Mesenchymal stem cell (in vitro differentiated cells and primary cell): ENCODE results near the gene ESYT2.

Experiments
- DNase-seq: peaks from one replicate; pipeline ENCODE4 v3.0.0-alpha.2; 2013
- H2AFZ ChIP-seq: one replicate; pipeline ENCODE4 v1.6.1; 2013; ENCODE audit warnings: low read depth, mild to moderate bottlenecking, control low read depth, inconsistent platforms, low read length, moderate library complexity
- H2AK5ac ChIP-seq: 2 replicates; pipeline ENCODE4 v1.6.1; 2013; ENCODE audit warnings: low read length, moderate library complexity, mild to moderate bottlenecking, inconsistent platforms; ENCODE audit not compliant: severe bottlenecking
- H2BK120ac ChIP-seq: one replicate; pipeline ENCODE4 v1.6.1; 2013; ENCODE audit warnings: low read depth, mild to moderate bottlenecking, inconsistent platforms, low read length, moderate library complexity
- H2BK12ac ChIP-seq, 2 experiments: one replicate each; pipeline ENCODE4 v1.6.1; 2013; ENCODE audit warnings: inconsistent platforms in 2 of 2, low read length in 2 of 2, mild to moderate bottlenecking in 2 of 2, moderate library complexity in 2 of 2, control low read depth in 1 of 2
- H2BK15ac ChIP-seq: one replicate; pipeline ENCODE4 v1.6.1; 2013; ENCODE audit warnings: mild to moderate bottlenecking, low read depth, inconsistent platforms; ENCODE audit not compliant: poor library complexity, severe bottlenecking
- H2BK5ac ChIP-seq: 2 replicates; pipeline ENCODE4 v1.6.1; 2013; ENCODE audit warnings: low read depth, mild to moderate bottlenecking, low read length, control low read depth, inconsistent platforms; ENCODE audit not compliant: poor library complexity, severe bottlenecking
- H3K14ac ChIP-seq, 2 experiments: one replicate each; pipeline ENCODE4 v1.6.1; 2013; ENCODE audit warnings: inconsistent platforms in 2 of 2, low read length in 2 of 2, control low read depth in 1 of 2, mild to moderate bottlenecking in 1 of 2, moderate library complexity in 1 of 2
- H3K18ac ChIP-seq, 2 experiments: one replicate each; pipeline ENCODE4 v1.6.1; 2013; ENCODE audit warnings: inconsistent platforms in 2 of 2, low read length in 2 of 2, control low read depth in 1 of 2, low read depth in 1 of 2, mild to moderate bottlenecking in 1 of 2
- H3K23ac ChIP-seq, 2 experiments: one replicate each; pipeline ENCODE4 v1.6.1; 2013; ENCODE audit warnings: inconsistent platforms in 2 of 2, low read length in 2 of 2, mild to moderate bottlenecking in 2 of 2, moderate library complexity in 2 of 2, control low read depth in 1 of 2
- H3K27ac ChIP-seq: 2 replicates; pipeline ENCODE4 v1.5.1; 2013; ENCODE audit warnings: mild to moderate bottlenecking, moderate library complexity, low read length, control low read depth, inconsistent platforms; ENCODE audit not compliant: poor library complexity, severe bottlenecking
- H3K27me3 ChIP-seq, 2 experiments: 2 replicates each; pipeline versions ENCODE4 v1.6.1 to v1.7.0; 2013; ENCODE audit warnings: low read length in 2 of 2, mild to moderate bottlenecking in 2 of 2, moderate library complexity in 2 of 2, control low read depth in 1 of 2, inconsistent platforms in 1 of 2; ENCODE audit not compliant: control insufficient read depth in 1 of 2, insufficient read depth in 1 of 2
- H3K36me3 ChIP-seq, 2 experiments: 2 replicates each; pipeline versions ENCODE4 v1.6.1 to v1.7.0; 2013; ENCODE audit warnings: low read length in 2 of 2, control low read depth in 1 of 2, inconsistent platforms in 1 of 2, low read depth in 1 of 2, mild to moderate bottlenecking in 1 of 2; ENCODE audit not compliant: insufficient read depth in 2 of 2, control insufficient read depth in 1 of 2
- H3K4ac ChIP-seq, 2 experiments: one replicate each; pipeline ENCODE4 v1.6.1; 2013; ENCODE audit warnings: inconsistent platforms in 2 of 2, low read length in 2 of 2, mild to moderate bottlenecking in 2 of 2, moderate library complexity in 2 of 2, control low read depth in 1 of 2, low read depth in 1 of 2
- H3K4me1 ChIP-seq: 2 replicates; pipeline ENCODE4 v1.6.1; 2013; ENCODE audit warnings: low read depth, low read length, control low read depth; ENCODE audit not compliant: control insufficient read depth, insufficient read depth
- H3K4me2 ChIP-seq: 2 replicates; pipeline ENCODE4 v1.6.1; 2013; ENCODE audit warnings: low read length, mild to moderate bottlenecking, inconsistent platforms; ENCODE audit not compliant: poor library complexity, severe bottlenecking
- H3K4me3 ChIP-seq, 2 experiments: 2 replicates each; pipeline versions ENCODE4 v1.5.1 to v1.7.0; 2013; ENCODE audit warnings: low read length in 2 of 2, mild to moderate bottlenecking in 2 of 2, control low read depth in 1 of 2, low read depth in 1 of 2; ENCODE audit not compliant: insufficient read depth in 1 of 2
- H3K79me1 ChIP-seq: replicated peaks from 2 replicates; pipeline ENCODE4 v1.6.1; 2013; ENCODE audit warnings: mild to moderate bottlenecking, control low read depth, low read length, inconsistent platforms; ENCODE audit not compliant: poor library complexity, severe bottlenecking
- H3K9ac ChIP-seq: 2 replicates; pipeline ENCODE4 v1.7.0; 2013; ENCODE audit warnings: mild to moderate bottlenecking, low read length, moderate library complexity
- H3K9me3 ChIP-seq: 2 replicates; pipeline ENCODE4 v1.7.0; 2013; ENCODE audit warnings: mild to moderate bottlenecking, low read length; ENCODE audit not compliant: control insufficient read depth
- H4K8ac ChIP-seq: one replicate; pipeline ENCODE4 v1.6.1; 2013; ENCODE audit warnings: inconsistent platforms, mild to moderate bottlenecking, low read length, moderate library complexity
- H4K91ac ChIP-seq: one replicate; pipeline ENCODE4 v1.6.1; 2013; ENCODE audit warnings: mild to moderate bottlenecking, low read length, inconsistent platforms
- WGBS: methylation state at CpG from one replicate; pipeline ENCODE4 v1.1.7; 2013; ENCODE audit warnings: mixed read lengths; 5-methylcytosine and 5-hydroxymethylcytosine counted together

Gene ESYT2

DNA sequence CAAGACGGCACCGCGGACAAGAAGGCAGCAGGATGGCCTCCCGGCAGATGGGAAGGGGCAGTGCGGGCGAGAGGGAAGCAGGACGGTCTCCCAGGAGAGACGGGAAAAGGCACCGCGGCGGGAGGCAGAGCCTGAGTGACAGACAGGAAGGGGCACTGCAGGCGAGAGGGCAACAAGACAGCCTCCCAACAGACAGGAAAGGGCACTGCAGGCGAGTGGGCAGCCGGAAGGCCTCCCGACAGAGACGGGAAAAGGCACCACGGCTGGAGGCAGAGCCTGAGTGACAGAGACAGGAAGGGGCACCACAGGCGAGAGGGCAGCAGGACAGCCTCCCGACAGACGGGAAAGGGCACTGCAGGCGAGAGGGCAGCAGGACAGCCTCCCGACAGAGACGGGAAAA lies 32.6 kb downstream of the ESYT2 start:
- H3K23ac ChIP-seq, result no peak overlapping the region
- H2AFZ ChIP-seq, result no peak overlapping the region
- no peaks in the 10 kb centered on the region for H3K9me3 ChIP-seq
- DNase-seq, result no peak
- H3K18ac ChIP-seq, result no peak overlapping the region
- H3K4me1 ChIP-seq, result peaks cover 12% of the 10 kb centered on the region
- no peak overlapping the region for H2BK5ac ChIP-seq
- no peak overlapping the region for H2BK15ac ChIP-seq
- H3K4ac ChIP-seq, result no peak overlapping the region
- no peak overlapping the region for H4K91ac ChIP-seq
- H3K4me2 ChIP-seq, result no peak overlapping the region
- H2BK120ac ChIP-seq, result no peak overlapping the region
- H3K14ac ChIP-seq, result no peak overlapping the region
- H3K36me3 ChIP-seq, result peaks cover 34 to 58% of the 10 kb centered on the region in 2 experiments
- H3K27me3 ChIP-seq, result no peaks in the 10 kb centered on the region
- peaks cover 22% of the 10 kb centered on the region for H3K79me1 ChIP-seq
- H2BK12ac ChIP-seq, result no peak overlapping the region
- H3K4me3 ChIP-seq, result no peak overlapping the region
- WGBS, result 89% methylated on average over 23 of the region's 23 CpGs
- no peak overlapping the region for H3K9ac ChIP-seq
- no peak overlapping the region for H4K8ac ChIP-seq
- no peak overlapping the region for H2AK5ac ChIP-seq
- peak overlapping the region; percentile 0 for H3K27ac ChIP-seq

DNA sequence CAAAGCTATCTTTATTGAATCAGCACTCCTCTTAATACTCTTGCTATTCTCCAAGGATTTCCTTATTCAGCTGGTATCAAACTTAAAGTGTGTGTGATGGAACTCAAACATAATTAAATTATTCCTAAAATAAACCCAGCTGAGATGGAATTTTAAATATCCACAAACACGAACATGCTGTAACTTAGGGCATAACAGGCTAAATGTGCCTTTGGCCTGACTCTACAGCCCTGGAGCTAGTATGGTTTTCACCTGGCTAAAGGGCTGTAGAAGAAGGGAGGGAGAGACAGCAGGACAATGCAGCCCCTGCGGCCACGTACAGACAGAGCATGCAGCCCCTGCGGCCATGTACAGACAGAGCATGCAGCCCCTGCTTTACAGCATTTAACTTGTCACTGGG lies 34.0 kb downstream of the ESYT2 start:
- H3K36me3 ChIP-seq, result peaks cover 37 to 71% of the 10 kb centered on the region in 2 experiments
- peaks cover 9% of the 10 kb centered on the region for H3K4me1 ChIP-seq
- H3K27ac ChIP-seq, result no peak overlapping the region
- H3K23ac ChIP-seq, result no peak overlapping the region
- H3K9me3 ChIP-seq, result no peaks in the 10 kb centered on the region
- no peak overlapping the region for H3K18ac ChIP-seq
- no peak overlapping the region for H2BK15ac ChIP-seq
- H4K91ac ChIP-seq, result no peak overlapping the region
- H2AFZ ChIP-seq, result no peak overlapping the region
- no peak overlapping the region for H4K8ac ChIP-seq
- no peak overlapping the region for H3K4ac ChIP-seq
- no peak overlapping the region for H3K14ac ChIP-seq
- DNase-seq, result no peak
- no peak overlapping the region for H2AK5ac ChIP-seq
- no peak overlapping the region for H3K9ac ChIP-seq
- H2BK120ac ChIP-seq, result no peak overlapping the region
- H3K79me1 ChIP-seq, result peaks cover 21% of the 10 kb centered on the region
- no peak overlapping the region for H3K4me2 ChIP-seq
- WGBS, result 89% methylated on average over 4 of the region's 4 CpGs
- no peak overlapping the region for H2BK12ac ChIP-seq
- H3K27me3 ChIP-seq, result no peaks in the 10 kb centered on the region
- H3K4me3 ChIP-seq, result no peak overlapping the region
- no peak overlapping the region for H2BK5ac ChIP-seq

DNA sequence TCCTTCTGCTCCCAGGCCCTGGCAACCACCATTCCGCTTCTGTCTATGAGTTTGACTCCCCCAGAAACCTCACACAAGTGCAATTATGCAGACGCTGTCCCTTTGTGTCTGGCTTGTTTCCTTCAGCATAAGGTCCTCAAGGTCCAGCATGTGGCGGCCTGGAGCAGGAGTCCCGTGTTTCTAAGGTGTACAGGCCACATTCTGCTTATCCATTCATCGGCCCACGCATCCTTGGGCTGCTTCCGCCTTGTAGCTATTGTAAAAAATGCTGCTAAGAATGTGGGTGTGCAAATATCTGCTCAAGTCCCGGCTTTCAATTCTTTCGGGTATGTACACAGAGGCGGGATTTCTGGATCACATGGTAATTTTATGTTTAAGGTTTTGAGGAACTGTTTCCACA lies 38.2 kb downstream of the ESYT2 start:
- H3K23ac ChIP-seq, result no peak overlapping the region
- H3K27ac ChIP-seq, result no peak overlapping the region
- H2BK12ac ChIP-seq, result no peak overlapping the region
- no peak overlapping the region for H2BK15ac ChIP-seq
- H3K14ac ChIP-seq, result no peak overlapping the region
- no peak overlapping the region for H3K4ac ChIP-seq
- H3K4me1 ChIP-seq, result peaks cover 2% of the 10 kb centered on the region
- H3K4me2 ChIP-seq, result no peak overlapping the region
- WGBS, result 92% methylated on average over 8 of the region's 10 CpGs
- no peak overlapping the region for H3K4me3 ChIP-seq
- no peaks in the 10 kb centered on the region for H3K27me3 ChIP-seq
- no peak overlapping the region for H3K9ac ChIP-seq
- no peak overlapping the region for H2AK5ac ChIP-seq
- H3K36me3 ChIP-seq, result peaks cover 34 to 91% of the 10 kb centered on the region in 2 experiments
- H2AFZ ChIP-seq, result no peak overlapping the region
- no peaks in the 10 kb centered on the region for H3K9me3 ChIP-seq
- H4K8ac ChIP-seq, result no peak overlapping the region
- H2BK5ac ChIP-seq, result no peak overlapping the region
- no peak for DNase-seq
- no peak overlapping the region for H3K18ac ChIP-seq
- H2BK120ac ChIP-seq, result no peak overlapping the region
- peaks cover 17% of the 10 kb centered on the region for H3K79me1 ChIP-seq
- H4K91ac ChIP-seq, result no peak overlapping the region

DNA sequence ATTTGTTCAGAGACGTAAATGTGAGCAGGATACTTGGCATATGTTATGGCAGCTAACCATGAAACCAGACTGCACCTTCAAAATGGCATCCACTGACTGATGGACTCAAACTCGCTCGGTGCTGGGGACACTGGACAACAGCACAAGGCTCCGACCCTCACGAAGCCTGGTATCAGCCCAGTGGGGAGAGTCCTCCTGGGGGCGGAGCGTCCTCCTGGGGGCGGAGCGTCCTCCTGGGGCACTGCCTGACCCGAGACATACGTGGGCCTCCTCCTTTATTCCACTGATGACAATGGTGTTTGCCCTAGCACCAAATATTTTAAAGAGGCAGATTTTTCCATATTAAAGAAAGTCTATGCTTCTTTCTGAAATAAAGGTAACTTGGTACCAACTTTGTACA lies 39.5 kb downstream of the ESYT2 start:
- no peak overlapping the region for H2BK15ac ChIP-seq
- H3K4ac ChIP-seq, result no peak overlapping the region
- H2BK12ac ChIP-seq, result no peak overlapping the region
- no peak overlapping the region for H2BK5ac ChIP-seq
- H3K18ac ChIP-seq, result no peak overlapping the region
- peaks cover 13% of the 10 kb centered on the region for H3K79me1 ChIP-seq
- no peak overlapping the region for H2BK120ac ChIP-seq
- no peak overlapping the region for H4K8ac ChIP-seq
- peaks cover 2% of the 10 kb centered on the region for H3K4me1 ChIP-seq
- peaks cover 24 to 79% of the 10 kb centered on the region in 2 experiments for H3K36me3 ChIP-seq
- no peaks in the 10 kb centered on the region for H3K9me3 ChIP-seq
- no peak overlapping the region for H2AK5ac ChIP-seq
- no peak overlapping the region for H2AFZ ChIP-seq
- H3K27ac ChIP-seq, result no peak overlapping the region
- no peak overlapping the region for H3K14ac ChIP-seq
- no peak overlapping the region for H3K4me3 ChIP-seq
- no peak for DNase-seq
- H4K91ac ChIP-seq, result no peak overlapping the region
- over 99% methylated on average over 7 of the region's 11 CpGs for WGBS
- no peaks in the 10 kb centered on the region for H3K27me3 ChIP-seq
- no peak overlapping the region for H3K9ac ChIP-seq
- no peak overlapping the region for H3K4me2 ChIP-seq
- no peak overlapping the region for H3K23ac ChIP-seq
